GM12801 (cell line): ENCODE measurements around the gene RNF145.

Experiments used
- CTCF ChIP-seq: IDR thresholded peaks from one replicate; pipeline ENCODE4 v1.5.1; 2011; ENCODE audit warnings: control low read depth; ENCODE audit not compliant: insufficient read length; ENCODE audit errors: extremely low read depth

Gene RNF145

GRCh38 chr5:159178978-159179377 is 30.4 kb downstream of the RNF145 start:
- TF ChIP-seq CTCF, result no peak

GRCh38 chr5:159175547-159175946 is 33.8 kb downstream of the RNF145 start:
- TF ChIP-seq CTCF, result no peak

GRCh38 chr5:159174511-159175168 is 34.7 kb downstream of the RNF145 start:
- no peak for TF ChIP-seq CTCF

- no peak for TF ChIP-seq CTCF
Measured at GRCh38 chr5:159171274-159171673, 38.1 kb downstream of the RNF145 start.

GRCh38 chr5:159170021-159170420 is 39.3 kb downstream of the RNF145 start:
- TF ChIP-seq CTCF, result no peak

GRCh38 chr5:159166416-159166815 is 42.9 kb downstream of the RNF145 start:
- no peak for TF ChIP-seq CTCF

- TF ChIP-seq CTCF, result no peak
Measured at GRCh38 chr5:159163701-159164046, 45.7 kb downstream of the RNF145 start.
